IMR-90 (cell line): Measurements from ENCODE around the gene PREP. TPM values are rescaled to one million over a fixed set of nuclear protein-coding genes. Genes with fewer than 3 reads are reported as not detected.

ENCODE experiments used
- ATAC-seq: fragments of 200-7000 bp; cut with Tn5 transposase; 2 replicates; pipeline ENCODE4 v1.9.1; 2020; ENCODE audit warnings: low read depth, mild to moderate bottlenecking, moderate library complexity
- BruUV-seq: library from RNA; stranded (reverse); fragments of 400-500 nt; replicated peaks from 2 replicates; lab custom pipeline; 2021; lab: Mats Ljungman, UMichigan
- CTCF ChIA-PET: fragments of 300-600 bp; formaldehyde crosslinking; extraction: SDS; loops from one replicate; lab custom pipeline; 2021; ENCODE audit warnings: antibody characterized with exemption; lab: Yijun Ruan, JAX
- POLR2A ChIA-PET: fragments of 300-600 bp; sonication (Branson Sonifier 250); formaldehyde crosslinking; loops from one replicate; lab custom pipeline; 2022; ENCODE audit warnings: antibody characterized with exemption; ENCODE audit not compliant: unreplicated experiment; lab: Charles Lee
- DNase-seq: peaks from one replicate; pipeline ENCODE4 v3.0.0; 2013
- H2AFZ ChIP-seq: replicated peaks from 2 replicates; pipeline ENCODE3; 2013; ENCODE audit warnings: low read length, mild to moderate bottlenecking; ENCODE audit not compliant: poor library complexity
- H2AK5ac ChIP-seq: 2 replicates; pipeline ENCODE4 v1.6.1; 2013; ENCODE audit warnings: low read depth, low read length, inconsistent platforms
- H2AK9ac ChIP-seq: replicated peaks from 2 replicates; pipeline ENCODE3; 2013; ENCODE audit warnings: mild to moderate bottlenecking, low read depth, low read length, moderate library complexity; ENCODE audit not compliant: poor library complexity
- H2BK120ac ChIP-seq: 2 replicates; pipeline ENCODE4 v1.6.1; 2013; ENCODE audit warnings: low read depth, low read length, inconsistent platforms
- H2BK15ac ChIP-seq: 3 replicates; pipeline ENCODE4 v1.6.1; 2013; ENCODE audit warnings: low read depth, low read length, inconsistent platforms
- H2BK20ac ChIP-seq: 2 replicates; pipeline ENCODE4 v1.6.1; 2013; ENCODE audit warnings: low read depth, mild to moderate bottlenecking, inconsistent platforms, low read length, moderate library complexity
- H2BK5ac ChIP-seq: 2 replicates; pipeline ENCODE4 v1.6.1; 2013; ENCODE audit warnings: mild to moderate bottlenecking, low read depth, low read length, inconsistent platforms; ENCODE audit not compliant: poor library complexity, severe bottlenecking
- H3K14ac ChIP-seq: replicated peaks from 2 replicates; pipeline ENCODE4 v1.6.1; 2013; ENCODE audit warnings: low read depth, low read length, inconsistent platforms
- H3K18ac ChIP-seq: 2 replicates; pipeline ENCODE4 v1.6.1; 2013; ENCODE audit warnings: low read depth, low read length, control low read depth
- H3K23ac ChIP-seq: 2 replicates; pipeline ENCODE4 v1.6.1; 2013; ENCODE audit warnings: low read depth, low read length, inconsistent platforms
- H3K27ac ChIP-seq: 2 replicates; pipeline ENCODE4 v1.5.1; 2013; ENCODE audit warnings: mild to moderate bottlenecking, control low read depth, low read length; ENCODE audit not compliant: insufficient read depth
- H3K27me3 ChIP-seq: 2 replicates; pipeline ENCODE4 v1.6.1; 2013; ENCODE audit warnings: low read length; ENCODE audit not compliant: control insufficient read depth, insufficient read depth
- H3K36me3 ChIP-seq: 2 replicates; pipeline ENCODE4 v1.6.1; 2013; ENCODE audit warnings: low read length, mixed read lengths; ENCODE audit not compliant: control insufficient read depth, insufficient read depth
- H3K4ac ChIP-seq: 2 replicates; pipeline ENCODE4 v1.6.1; 2013; ENCODE audit warnings: low read depth, low read length, inconsistent platforms
- H3K4me1 ChIP-seq: 2 replicates; pipeline ENCODE4 v1.6.1; 2013; ENCODE audit warnings: low read length, mixed read lengths; ENCODE audit not compliant: control insufficient read depth, insufficient read depth
- H3K4me2 ChIP-seq: 2 replicates; pipeline ENCODE4 v1.6.1; 2013; ENCODE audit warnings: low read depth, mild to moderate bottlenecking, control low read depth, low read length, moderate library complexity
- H3K4me3 ChIP-seq: 2 replicates; pipeline ENCODE4 v1.5.1; 2013; ENCODE audit warnings: low read depth, mild to moderate bottlenecking, control low read depth, low read length, moderate library complexity; ENCODE audit not compliant: insufficient read depth
- H3K56ac ChIP-seq: 2 replicates; pipeline ENCODE4 v1.6.1; 2013; ENCODE audit warnings: low read length, inconsistent platforms; ENCODE audit not compliant: insufficient read depth; ENCODE audit errors: extremely low read depth
- H3K79me1 ChIP-seq, 2 experiments: 2 replicates each; pipeline ENCODE4 v1.6.1; 2013; ENCODE audit warnings: low read length in 2 of 2, inconsistent platforms in 1 of 2, low read depth in 1 of 2
- H3K9ac ChIP-seq: 2 replicates; pipeline ENCODE4 v1.6.1; 2013; ENCODE audit warnings: low read depth, low read length, control low read depth
- H3K9me1 ChIP-seq: 2 replicates; pipeline ENCODE4 v1.6.1; 2013; ENCODE audit warnings: low read length, inconsistent platforms; ENCODE audit not compliant: insufficient read depth
- H3K9me3 ChIP-seq: 2 replicates; pipeline ENCODE4 v1.6.1; 2013; ENCODE audit warnings: low read length; ENCODE audit not compliant: control insufficient read depth, insufficient read depth
- H4K20me1 ChIP-seq: 2 replicates; pipeline ENCODE4 v1.6.1; 2013; ENCODE audit warnings: low read length, inconsistent platforms; ENCODE audit not compliant: insufficient read depth
- H4K5ac ChIP-seq: 2 replicates; pipeline ENCODE4 v1.6.1; 2013; ENCODE audit warnings: mild to moderate bottlenecking, low read depth, low read length, control low read depth
- H4K8ac ChIP-seq, 2 experiments: 2 replicates each; pipeline ENCODE4 v1.6.1; 2013; ENCODE audit warnings: low read depth in 2 of 2, low read length in 2 of 2, control low read depth in 1 of 2, inconsistent platforms in 1 of 2
- H4K91ac ChIP-seq: 2 replicates; pipeline ENCODE4 v1.6.1; 2013; ENCODE audit warnings: low read depth, low read length, inconsistent platforms; ENCODE audit not compliant: insufficient read depth
- BHLHE40 ChIP-seq: fragments of 150-350 bp; IDR thresholded peaks from 2 replicates; pipeline ENCODE4 v1.6.1; 2016; ENCODE audit warnings: mild to moderate bottlenecking, low read depth, low read length
- CEBPB ChIP-seq: IDR thresholded peaks from 2 replicates; pipeline ENCODE4 v1.6.1; 2012; ENCODE audit warnings: low read depth, low read length, improper control_type of control experiment
- CHD1 ChIP-seq: IDR thresholded peaks from 2 replicates; pipeline ENCODE4 v1.6.1; 2012; ENCODE audit warnings: low read depth, low read length, improper control_type of control experiment
- CTCF ChIP-seq: conservative IDR thresholded peaks from 2 replicates; pipeline ENCODE4 v1.5.1; 2012; ENCODE audit warnings: mild to moderate bottlenecking, low read depth, low read length, improper control_type of control experiment
- ELK1 ChIP-seq: fragments of 150-350 bp; IDR thresholded peaks from 2 replicates; pipeline ENCODE4 v1.6.1; 2016; ENCODE audit warnings: low read depth, mild to moderate bottlenecking, low read length, moderate library complexity, borderline replicate concordance
- FOS ChIP-seq: fragments of 150-350 bp; IDR thresholded peaks from 2 replicates; pipeline ENCODE4 v1.6.1; 2016; ENCODE audit warnings: low read depth, low read length
- MAFK ChIP-seq: IDR thresholded peaks from 2 replicates; pipeline ENCODE4 v1.6.1; 2012; ENCODE audit warnings: low read depth, low read length, improper control_type of control experiment
- MAZ ChIP-seq: IDR thresholded peaks from 2 replicates; pipeline ENCODE4 v1.6.1; 2012; ENCODE audit warnings: low read depth, mild to moderate bottlenecking, low read length, improper control_type of control experiment, moderate library complexity, borderline replicate concordance
- MXI1 ChIP-seq: IDR thresholded peaks from 2 replicates; pipeline ENCODE4 v1.6.1; 2012; ENCODE audit warnings: low read depth, mild to moderate bottlenecking, low read length, moderate library complexity, borderline replicate concordance
- NFE2L2 ChIP-seq: fragments of 150-350 bp; IDR thresholded peaks from 2 replicates; pipeline ENCODE4 v1.6.1; 2016; ENCODE audit warnings: low read depth, mild to moderate bottlenecking, low read length
- POLR2A ChIP-seq: IDR thresholded peaks from 2 replicates; pipeline ENCODE4 v1.6.1; 2012; ENCODE audit warnings: mild to moderate bottlenecking, low read depth, low read length
- RAD21 ChIP-seq: IDR thresholded peaks from 2 replicates; pipeline ENCODE4 v1.6.1; 2012; ENCODE audit warnings: low read length, improper control_type of control experiment
- RCOR1 ChIP-seq: IDR thresholded peaks from 2 replicates; pipeline ENCODE4 v1.6.1; 2012; ENCODE audit warnings: mild to moderate bottlenecking, low read length, improper control_type of control experiment; ENCODE audit not compliant: insufficient replicate concordance
- RFX5 ChIP-seq: IDR thresholded peaks from 2 replicates; pipeline ENCODE4 v1.8.0; 2012; ENCODE audit warnings: low read depth, mild to moderate bottlenecking, low read length, moderate library complexity
- SMC3 ChIP-seq: fragments of 150-350 bp; IDR thresholded peaks from 2 replicates; pipeline ENCODE4 v1.6.1; 2016; ENCODE audit warnings: low read depth, mild to moderate bottlenecking, antibody characterized with exemption, low read length, moderate library complexity
- USF2 ChIP-seq: fragments of 150-350 bp; IDR thresholded peaks from 2 replicates; pipeline ENCODE4 v1.6.1; 2017; ENCODE audit warnings: mild to moderate bottlenecking, antibody characterized with exemption, low read length, low read depth
- WGBS, 2 experiments: methylation state at CpG; one replicate each; pipeline versions ENCODE4 v1.1.5 to v1.1.7; 2013; ENCODE audit warnings: missing lambda C conversion rate in 2 of 2; ENCODE audit not compliant: insufficient read length in 1 of 2; ENCODE audit errors: extremely low coverage in 2 of 2; 5-methylcytosine and 5-hydroxymethylcytosine counted together
- dilution Hi-C: fragments of 300-500 bp; cut with HindIII; formaldehyde crosslinking; loops from one replicate; pipeline ENCODE4 v1.14.3; 2018; ENCODE audit warnings: low sequenced_read_pairs; ENCODE audit not compliant: unreplicated experiment
- in situ Hi-C: fragments of 300-500 bp; cut with MboI; formaldehyde crosslinking; loops from 3 replicates; pipeline ENCODE4 v1.14.3; 2019; ENCODE audit warnings: low sequenced_read_pairs, inconsistent platforms, mixed read lengths
- intact Hi-C: fragments of 100-400 bp; cut with micrococcal nuclease; formaldehyde crosslinking; loops from 2 replicates; pipeline ENCODE4 v1.10.0; 2022
- polyA plus RNA-seq, 3 experiments: library from polyadenylated mRNA; depleted of rRNA; stranded (reverse); fragments of >200 nt; gene quantifications; 2 replicates each; pipeline ENCODE4 v1.2.3, GENCODE V29; 2012; ENCODE audit warnings: low replicate concordance in 1 of 3
- total RNA-seq: library from RNA; depleted of rRNA; stranded (reverse); fragments of >200 nt; gene quantifications from 2 replicates; pipeline ENCODE4 v1.2.3, GENCODE V29; 2012

PREP gene
- total and polyA plus RNA-seq, 2 of the 4 experiments (the other 2 are of a cell fraction) = 21.0 to 25.7 TPM

- H4K8ac ChIP-seq = no peak overlapping the region
- in situ Hi-C loops (no loop called here), intact Hi-C loops (no loop called here), dilution Hi-C loops (no loop called here)
- no peak overlapping the region for H4K5ac ChIP-seq
- no peak overlapping the region for H2BK20ac ChIP-seq
- peaks cover 3% of the 10 kb centered on the region; the same call in 1 of the 2 replicates for H3K9me1 ChIP-seq
- no peak for TF ChIP-seq MAFK
- TF ChIP-seq FOS = no peak
- no peak for TF ChIP-seq USF2
- TF ChIP-seq CEBPB = no peak
- TF ChIP-seq POLR2A = no peak
- TF ChIP-seq NFE2L2 = no peak
- no peak for TF ChIP-seq SMC3
- no peak for TF ChIP-seq BHLHE40
- TF ChIP-seq ELK1 = no peak
- TF ChIP-seq RAD21 = no peak
- TF ChIP-seq CTCF = no peak
- TF ChIP-seq RFX5 = no peak
- TF ChIP-seq MXI1 = no peak
- no peak for TF ChIP-seq CHD1
- no peak for TF ChIP-seq RCOR1
- no peak for TF ChIP-seq MAZ
- no peak overlapping the region for H3K4ac ChIP-seq
- ChIA-PET POLR2A (no interaction called here), CTCF (interaction anchor here (0.8 kb wide), 1 partner anchor 11 kb away, joined by 3 read pairs; no protein-coding TSS in a partner anchor)
- no peak overlapping the region for H2AK9ac ChIP-seq
- no peak overlapping the region for H2BK15ac ChIP-seq
- H4K20me1 ChIP-seq = no peaks in the 10 kb centered on the region
- no peak for ATAC-seq
- no TSS peak for BruUV-seq
- no peaks in the 10 kb centered on the region for H3K9me3 ChIP-seq
- peaks cover 7 to 12% of the 10 kb centered on the region in 2 experiments; a peak in 2 of 4 replicates for H3K79me1 ChIP-seq
- no peak overlapping the region for H2BK5ac ChIP-seq
- H3K4me3 ChIP-seq = no peak overlapping the region
- no peak overlapping the region for H2AFZ ChIP-seq
- no peak overlapping the region for H3K23ac ChIP-seq
- no peak overlapping the region for H3K56ac ChIP-seq
- no peak overlapping the region for H3K9ac ChIP-seq
- H3K27ac ChIP-seq = no peak overlapping the region
- peaks cover 21% of the 10 kb centered on the region for H3K36me3 ChIP-seq
- WGBS, 2 experiments = 95% methylated on average over 3 of the region's 3 CpGs; no CpG with 5 or more reads in 1 of the 2 experiments
- no peak overlapping the region for H3K18ac ChIP-seq
- no peak overlapping the region for H3K14ac ChIP-seq
- no peaks in the 10 kb centered on the region for H3K27me3 ChIP-seq
- H2BK120ac ChIP-seq = no peak overlapping the region
- no peak for DNase-seq
- no peaks in the 10 kb centered on the region for H3K4me1 ChIP-seq
- no peak overlapping the region for H4K91ac ChIP-seq
- H2AK5ac ChIP-seq = no peak overlapping the region
- no peak overlapping the region for H3K4me2 ChIP-seq
Measured at GRCh38 chr6:105372849-105373182, 30.1 kb downstream of the PREP start.
